ENCODE measurements around the gene KRTAP10-5.

DNA sequence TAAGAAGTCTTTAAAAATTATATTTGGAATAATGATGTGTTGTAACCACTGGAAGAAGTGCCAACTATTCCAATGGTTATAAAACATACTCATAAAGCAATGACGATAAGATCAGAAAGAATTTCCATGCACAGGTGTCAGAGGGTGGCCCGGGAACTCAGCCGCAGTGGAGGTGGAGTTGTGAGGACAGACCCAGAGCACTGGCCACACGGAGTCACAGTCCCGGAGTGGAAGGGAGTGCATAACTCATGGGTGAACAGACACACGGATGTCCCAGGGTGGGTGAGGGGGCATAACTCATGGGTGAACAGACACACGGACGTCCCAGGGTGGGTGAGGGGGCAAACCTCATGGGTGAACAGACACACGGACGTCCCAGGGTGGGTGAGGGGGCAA is 4.4 kb downstream of the KRTAP10-5 start:
- TF ChIP-seq, protein P1, sequence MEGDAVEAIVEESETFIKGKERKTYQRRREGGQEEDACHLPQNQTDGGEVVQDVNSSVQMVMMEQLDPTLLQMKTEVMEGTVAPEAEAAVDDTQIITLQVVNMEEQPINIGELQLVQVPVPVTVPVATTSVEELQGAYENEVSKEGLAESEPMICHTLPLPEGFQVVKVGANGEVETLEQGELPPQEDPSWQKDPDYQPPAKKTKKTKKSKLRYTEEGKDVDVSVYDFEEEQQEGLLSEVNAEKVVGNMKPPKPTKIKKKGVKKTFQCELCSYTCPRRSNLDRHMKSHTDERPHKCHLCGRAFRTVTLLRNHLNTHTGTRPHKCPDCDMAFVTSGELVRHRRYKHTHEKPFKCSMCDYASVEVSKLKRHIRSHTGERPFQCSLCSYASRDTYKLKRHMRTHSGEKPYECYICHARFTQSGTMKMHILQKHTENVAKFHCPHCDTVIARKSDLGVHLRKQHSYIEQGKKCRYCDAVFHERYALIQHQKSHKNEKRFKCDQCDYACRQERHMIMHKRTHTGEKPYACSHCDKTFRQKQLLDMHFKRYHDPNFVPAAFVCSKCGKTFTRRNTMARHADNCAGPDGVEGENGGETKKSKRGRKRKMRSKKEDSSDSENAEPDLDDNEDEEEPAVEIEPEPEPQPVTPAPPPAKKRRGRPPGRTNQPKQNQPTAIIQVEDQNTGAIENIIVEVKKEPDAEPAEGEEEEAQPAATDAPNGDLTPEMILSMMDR (IDR thresholded peaks at IDR 0.05), result no peak
- TF ChIP-seq POLR2A (IDR thresholded peaks at IDR 0.05) (no peak), EP300 (IDR thresholded peaks at IDR 0.05) (no peak)

All from tibial nerve (tissue), 4 donors.